Caco-2 (cell line): Measurements from ENCODE around the gene DOCK6. TPM values are rescaled to one million over a fixed set of nuclear protein-coding genes. Genes with fewer than 3 reads are reported as not detected.

Experiments used
- BruUV-seq: library from RNA; stranded (reverse); fragments of 400-500 nt; replicated peaks from 2 replicates; lab custom pipeline; 2021; lab: Mats Ljungman, UMichigan
- CTCF ChIA-PET: fragments of 300-600 bp; sonication (Branson Sonifier 250); formaldehyde crosslinking; loops from one replicate; lab custom pipeline; 2022; ENCODE audit warnings: antibody characterized with exemption; lab: Charles Lee
- POLR2A ChIA-PET: fragments of 300-600 bp; sonication (Branson Sonifier 250); formaldehyde crosslinking; loops from one replicate; lab custom pipeline; 2022; ENCODE audit warnings: antibody characterized with exemption; lab: Charles Lee
- DNase-seq, 2 experiments: peaks; one replicate each; pipeline versions ENCODE4 v3.0.0 to v3.0.0-alpha.2; 2020 to 2022
- H3K27me3 ChIP-seq: replicated peaks from 2 replicates; pipeline ENCODE4 v1.6.0; 2011; ENCODE audit warnings: low read length; ENCODE audit not compliant: control insufficient read depth, insufficient read depth
- H3K36me3 ChIP-seq: 2 replicates; pipeline ENCODE4 v1.5.1; 2011; ENCODE audit warnings: low read length; ENCODE audit not compliant: control insufficient read depth, insufficient read depth
- H3K4me1 ChIP-seq: fragments of 250-450 bp; sonication (Bioruptor Pico); 2 replicates; pipeline ENCODE4 v1.5.1; 2020; ENCODE audit warnings: mild to moderate bottlenecking
- H3K4me3 ChIP-seq: 2 replicates; pipeline ENCODE4 v1.5.1; 2011; ENCODE audit warnings: low read depth, mild to moderate bottlenecking, control low read depth, low read length
- H3K9me3 ChIP-seq: fragments of 250-450 bp; sonication (Bioruptor Pico); 2 replicates; pipeline ENCODE4 v1.5.1; 2020; ENCODE audit warnings: mild to moderate bottlenecking, moderate library complexity
- H3K27ac Mint-ChIP-seq: one replicate; pipeline ENCODE4 v1.8.0; 2022; ENCODE audit warnings: mixed read lengths; ENCODE audit not compliant: unreplicated experiment
- H3K27me3 Mint-ChIP-seq: one replicate; pipeline ENCODE4 v1.8.0; 2022; ENCODE audit warnings: mixed read lengths; ENCODE audit not compliant: insufficient read depth, unreplicated experiment
- H3K36me3 Mint-ChIP-seq: one replicate; pipeline ENCODE4 v1.8.0; 2022; ENCODE audit warnings: mild to moderate bottlenecking, mixed read lengths; ENCODE audit not compliant: insufficient read depth, unreplicated experiment
- H3K4me1 Mint-ChIP-seq: one replicate; pipeline ENCODE4 v1.8.0; 2022; ENCODE audit warnings: low read depth, mixed read lengths; ENCODE audit not compliant: unreplicated experiment
- H3K4me3 Mint-ChIP-seq: one replicate; pipeline ENCODE4 v1.8.0; 2022; ENCODE audit warnings: mild to moderate bottlenecking, moderate library complexity, mixed read lengths; ENCODE audit not compliant: unreplicated experiment
- H3K9me3 Mint-ChIP-seq: one replicate; pipeline ENCODE4 v1.8.0; 2022; ENCODE audit warnings: mixed read lengths; ENCODE audit not compliant: unreplicated experiment
- intact Hi-C: fragments of 100-400 bp; cut with micrococcal nuclease; formaldehyde crosslinking; loops from one replicate; pipeline ENCODE4 v1.10.0; 2022; ENCODE audit not compliant: unreplicated experiment
- total RNA-seq: library from RNA; stranded (reverse); gene quantifications from 2 replicates; pipeline ENCODE4 v1.2.3, GENCODE V29; 2022
- TF ChIP-seq, protein P1 (sequence below), 2 experiments: fragments of 200-600 bp in 1 of 2; IDR thresholded peaks; 1 replicate in 1 of 2; 2 replicates in 1 of 2; pipeline versions ENCODE4 v1.5.1 to v1.8.0; 2011 to 2022; ENCODE audit warnings: antibody characterized with exemption in 1 of 2, control low read depth in 1 of 2, inconsistent platforms in 1 of 2, low read depth in 1 of 2, low read length in 1 of 2, mild to moderate bottlenecking in 1 of 2, moderate library complexity in 1 of 2; ENCODE audit not compliant: insufficient read depth in 1 of 2, severe bottlenecking in 1 of 2, unreplicated experiment in 1 of 2

DOCK6 gene
- total RNA-seq, 1 experiment from 2014 or later: 84.1 TPM

DNA sequence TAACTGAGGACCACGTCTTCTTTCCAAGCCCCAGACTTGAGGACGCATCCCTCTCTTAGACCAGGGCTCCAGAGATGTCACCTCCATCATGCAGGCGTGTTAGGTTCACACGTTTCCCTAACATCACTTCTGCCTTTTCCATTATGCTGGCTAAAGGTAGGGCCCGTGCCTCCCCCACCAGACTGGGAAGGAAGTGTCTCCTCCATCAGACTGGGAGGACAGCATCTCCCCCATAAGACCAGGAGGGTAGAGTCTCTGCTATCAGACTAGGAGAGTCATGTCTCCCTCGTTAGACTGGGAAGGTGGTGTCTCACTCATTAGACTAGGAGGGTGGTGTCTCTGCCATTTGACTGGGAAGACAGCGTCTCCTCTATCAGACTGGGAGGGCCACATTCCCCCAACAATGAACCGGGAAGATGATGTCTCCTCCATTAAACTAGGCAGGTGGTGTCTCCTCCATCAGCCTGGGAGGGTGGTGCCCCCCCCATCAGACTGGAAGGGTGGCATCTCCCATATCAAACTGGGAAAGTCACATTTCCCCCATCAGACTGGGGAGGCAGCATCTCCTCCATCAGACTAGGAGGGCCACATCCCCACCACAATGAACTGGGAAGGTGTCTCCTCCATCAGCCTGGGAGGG lies 88.7 kb downstream of the DOCK6 start:
- no peaks in the 10 kb centered on the region for H3K36me3 Mint-ChIP-seq
- no TSS peak for BruUV-seq
- CTCF ChIA-PET: no interaction called here

DNA sequence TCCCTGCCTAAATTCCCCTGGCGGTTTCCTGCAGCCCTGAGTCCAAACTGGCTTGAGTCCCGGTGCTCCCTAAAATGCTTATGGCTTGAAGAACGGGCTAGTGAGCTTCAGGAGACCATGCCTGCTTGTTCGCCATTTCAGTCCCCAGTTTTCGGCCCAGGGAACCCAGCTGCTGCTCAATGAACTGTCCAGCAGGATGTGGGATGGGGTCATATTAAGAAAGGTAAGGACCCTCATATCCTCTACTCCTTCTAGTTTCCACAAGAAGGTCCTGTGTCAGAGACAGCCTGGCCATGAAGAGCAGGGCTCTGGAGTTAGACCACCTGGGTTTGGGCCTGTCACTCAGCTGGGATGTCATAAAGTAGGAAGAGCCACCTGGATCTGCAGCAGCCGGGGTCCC lies 89.7 kb downstream of the DOCK6 start:
- no peaks in the 10 kb centered on the region for H3K27me3 ChIP-seq
- H3K4me3 ChIP-seq: no peak overlapping the region
- TF ChIP-seq, protein P1, sequence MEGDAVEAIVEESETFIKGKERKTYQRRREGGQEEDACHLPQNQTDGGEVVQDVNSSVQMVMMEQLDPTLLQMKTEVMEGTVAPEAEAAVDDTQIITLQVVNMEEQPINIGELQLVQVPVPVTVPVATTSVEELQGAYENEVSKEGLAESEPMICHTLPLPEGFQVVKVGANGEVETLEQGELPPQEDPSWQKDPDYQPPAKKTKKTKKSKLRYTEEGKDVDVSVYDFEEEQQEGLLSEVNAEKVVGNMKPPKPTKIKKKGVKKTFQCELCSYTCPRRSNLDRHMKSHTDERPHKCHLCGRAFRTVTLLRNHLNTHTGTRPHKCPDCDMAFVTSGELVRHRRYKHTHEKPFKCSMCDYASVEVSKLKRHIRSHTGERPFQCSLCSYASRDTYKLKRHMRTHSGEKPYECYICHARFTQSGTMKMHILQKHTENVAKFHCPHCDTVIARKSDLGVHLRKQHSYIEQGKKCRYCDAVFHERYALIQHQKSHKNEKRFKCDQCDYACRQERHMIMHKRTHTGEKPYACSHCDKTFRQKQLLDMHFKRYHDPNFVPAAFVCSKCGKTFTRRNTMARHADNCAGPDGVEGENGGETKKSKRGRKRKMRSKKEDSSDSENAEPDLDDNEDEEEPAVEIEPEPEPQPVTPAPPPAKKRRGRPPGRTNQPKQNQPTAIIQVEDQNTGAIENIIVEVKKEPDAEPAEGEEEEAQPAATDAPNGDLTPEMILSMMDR (IDR thresholded peaks at IDR 0.05; ENCODE audit: insufficient read depth in 1 of 2, low read depth in 1 of 2, low read length in 1 of 2, severe bottlenecking in 1 of 2, unreplicated experiment in 1 of 2): no peak
- BruUV-seq: no TSS peak
- no peaks in the 10 kb centered on the region for H3K9me3 Mint-ChIP-seq
- no peaks in the 10 kb centered on the region for H3K36me3 Mint-ChIP-seq
- no peaks in the 10 kb centered on the region; the same call in none of the 2 replicates for H3K36me3 ChIP-seq
- H3K27me3 Mint-ChIP-seq: no peaks in the 10 kb centered on the region
- no peak for DNase-seq
- CTCF ChIA-PET: no interaction called here
- H3K4me1 Mint-ChIP-seq: no peaks in the 10 kb centered on the region
- intact Hi-C loops: no loop called here
- H3K9me3 ChIP-seq: no peaks in the 10 kb centered on the region
- H3K4me1 ChIP-seq: no peaks in the 10 kb centered on the region
- H3K4me3 Mint-ChIP-seq: no peak overlapping the region
- no peak overlapping the region for H3K27ac Mint-ChIP-seq
- POLR2A ChIA-PET: no interaction called here

More for the DNA sequence above, 88.7 kb downstream of the DOCK6 start:
- no peaks in the 10 kb centered on the region for H3K4me1 ChIP-seq
- Mint-ChIP-seq H3K9me3 (no peaks in the 10 kb centered on the region), H3K27ac (no peak overlapping the region), H3K4me1 (no peaks in the 10 kb centered on the region), H3K4me3 (no peak overlapping the region), H3K27me3 (no peaks in the 10 kb centered on the region)
- no peaks in the 10 kb centered on the region for H3K27me3 ChIP-seq
- DNase-seq: no peak
- H3K4me3 ChIP-seq: no peak overlapping the region
- H3K36me3 ChIP-seq: no peaks in the 10 kb centered on the region; the same call in none of the 2 replicates
- intact Hi-C loops: no loop called here
- no peaks in the 10 kb centered on the region for H3K9me3 ChIP-seq
- TF ChIP-seq, protein P1 (IDR thresholded peaks at IDR 0.05; ENCODE audit: insufficient read depth in 1 of 2, low read depth in 1 of 2, low read length in 1 of 2, severe bottlenecking in 1 of 2, unreplicated experiment in 1 of 2): no peak
- POLR2A ChIA-PET: no interaction called here

DNA sequence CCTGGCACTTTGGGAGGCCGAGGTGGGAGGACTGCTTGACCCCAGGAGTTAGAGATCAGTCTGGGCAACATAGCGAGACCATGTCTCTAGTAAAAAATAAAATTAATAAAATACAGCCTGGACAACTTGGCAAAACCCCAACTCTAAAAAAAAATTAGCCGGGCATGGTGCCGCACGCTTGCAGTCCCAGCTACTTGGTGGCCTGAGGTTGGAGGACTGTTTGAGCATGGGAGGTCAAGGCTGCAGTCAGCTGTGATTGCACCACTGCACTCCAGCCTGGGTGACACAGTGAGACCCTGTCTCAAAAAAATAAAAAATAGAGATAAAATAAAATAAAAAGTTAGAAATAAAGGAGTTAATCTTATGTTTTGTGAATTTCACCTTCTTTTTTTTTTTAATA lies 91.2 kb downstream of the DOCK6 start:
- Histone ChIP-seq H3K9me3 (no peaks in the 10 kb centered on the region), H3K4me1 (no peaks in the 10 kb centered on the region), H3K27me3 (no peaks in the 10 kb centered on the region), H3K4me3 (no peak overlapping the region), H3K36me3 (no peaks in the 10 kb centered on the region; the same call in none of the 2 replicates)
- DNase-seq: no peak
- BruUV-seq: no TSS peak
- TF ChIP-seq, protein P1 (IDR thresholded peaks at IDR 0.05; ENCODE audit: insufficient read depth in 1 of 2, low read depth in 1 of 2, low read length in 1 of 2, severe bottlenecking in 1 of 2, unreplicated experiment in 1 of 2): no peak
- no peak overlapping the region for H3K4me3 Mint-ChIP-seq
- intact Hi-C loops: no loop called here
- ChIA-PET CTCF (no interaction called here), POLR2A (no interaction called here)
- no peaks in the 10 kb centered on the region for H3K9me3 Mint-ChIP-seq
- no peaks in the 10 kb centered on the region for H3K4me1 Mint-ChIP-seq
- no peak overlapping the region for H3K27ac Mint-ChIP-seq
- H3K27me3 Mint-ChIP-seq: no peaks in the 10 kb centered on the region
- H3K36me3 Mint-ChIP-seq: no peaks in the 10 kb centered on the region
